COLO668 (cell line): ENCODE data around the gene SLC5A4.
"Not testable (repeated sequence)": the region's sequence is repeated elsewhere in the genome, so short reads cannot be mapped to it uniquely, and the experiment has no call there.

Source experiments
- DNase-seq: peaks from one replicate; lab custom pipeline; 2025; ENCODE audit not compliant: unreplicated experiment; lab: John Stamatoyannopoulos, UW

SLC5A4 gene

DNA sequence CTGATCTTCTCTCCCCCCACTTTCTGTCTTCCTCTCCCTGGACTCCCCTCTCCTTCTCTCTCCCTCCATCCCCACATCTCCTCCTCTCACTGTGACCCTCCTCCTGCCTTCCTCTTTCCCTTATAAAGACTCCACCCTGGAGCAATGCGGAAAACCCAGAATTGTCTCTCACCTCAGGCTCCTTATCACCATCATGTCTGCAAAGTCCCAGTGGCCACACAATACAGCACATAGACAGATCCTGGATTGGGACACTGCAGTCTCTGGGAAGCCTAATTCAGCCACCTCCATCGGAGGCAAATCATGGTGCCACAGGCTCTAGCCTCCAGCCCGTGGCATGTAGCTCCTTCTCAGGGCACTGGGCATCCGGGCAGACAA is 53.0 kb downstream of the SLC5A4 start:
- DNase-seq, result no peak

DNA sequence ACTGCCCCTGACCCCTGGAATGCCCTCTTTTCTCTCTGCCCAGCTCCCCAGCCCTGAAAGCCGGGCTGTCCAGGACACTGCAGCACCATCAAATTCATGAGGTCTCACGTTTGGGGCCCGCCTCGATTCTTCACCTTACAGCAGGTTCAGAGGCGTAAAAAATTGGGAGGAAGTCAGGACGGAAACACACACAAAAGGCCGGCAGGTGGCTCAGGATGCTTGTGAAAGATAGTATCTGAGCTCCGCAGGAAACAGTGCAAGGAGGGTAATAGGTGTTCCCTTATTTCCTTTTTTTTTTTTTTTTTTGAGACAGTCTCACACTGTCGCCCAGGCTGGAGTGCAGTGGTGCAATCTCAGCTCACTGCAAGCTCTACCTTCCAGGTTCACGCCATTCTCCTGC is 54.4 kb downstream of the SLC5A4 start:
- no peak for DNase-seq

GRCh38 chr22:32199961-32200360 is 55.2 kb downstream of the SLC5A4 start:
- no peak for DNase-seq

GRCh38 chr22:32199341-32199740 is 55.8 kb downstream of the SLC5A4 start:
- DNase-seq, result no peak

DNA sequence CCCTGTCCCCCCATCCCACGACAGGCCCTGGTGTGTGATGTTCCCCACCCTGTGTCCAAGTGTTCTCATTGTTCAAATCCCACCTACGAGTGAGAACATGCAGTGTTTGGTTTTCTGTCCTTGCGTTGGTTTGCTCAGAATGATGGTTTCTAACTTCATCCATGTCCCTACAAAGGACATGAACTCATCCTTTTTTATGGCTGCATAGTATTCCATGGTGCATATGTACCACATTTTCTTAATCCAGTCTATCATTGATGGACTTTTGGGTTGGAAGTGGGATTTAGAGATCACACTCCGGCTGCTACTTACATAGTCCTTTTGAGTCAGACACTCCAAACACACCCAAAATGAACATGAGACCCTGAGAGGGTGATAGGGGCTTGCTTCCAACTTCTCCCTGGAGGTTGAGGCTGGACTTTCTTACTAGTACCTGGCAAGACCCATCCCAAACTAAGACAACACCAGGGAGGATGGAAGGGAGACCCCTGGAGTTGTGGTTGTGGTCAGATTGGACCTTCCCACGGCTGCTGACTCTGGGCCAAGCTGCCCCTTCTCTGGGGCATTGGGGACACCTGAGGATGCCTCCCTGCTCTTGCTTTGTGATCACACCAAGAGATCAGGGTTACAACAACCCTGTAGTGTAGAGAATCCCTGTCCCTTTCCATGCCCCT is 57.5 kb downstream of the SLC5A4 start:
- not testable (repeated sequence) for DNase-seq

- not testable (repeated sequence) for DNase-seq
Observed at GRCh38 chr22:32195900-32196299, 59.2 kb downstream of the SLC5A4 start.

DNA sequence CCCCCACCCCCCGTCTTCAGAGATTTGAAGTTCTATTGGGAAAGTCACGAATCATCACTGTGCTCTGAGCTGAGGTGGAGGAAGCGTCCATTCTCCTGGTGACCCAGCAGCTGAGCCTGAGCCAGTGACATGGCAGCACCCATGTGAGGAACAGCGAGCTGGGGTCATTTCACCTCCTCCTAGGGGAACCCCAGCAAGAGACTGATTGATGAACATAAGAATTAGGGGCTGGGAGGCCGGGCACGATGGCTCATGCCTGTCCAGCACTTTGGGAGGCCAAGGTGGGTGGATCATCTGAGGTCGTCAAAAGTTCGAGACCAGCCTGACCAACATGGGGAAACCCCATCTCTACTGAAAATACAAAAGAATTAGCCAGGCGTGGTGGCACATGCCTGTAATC is 61.8 kb downstream of the SLC5A4 start:
- DNase-seq, result not testable (repeated sequence)

GRCh38 chr22:32191021-32191420 is 64.1 kb downstream of the SLC5A4 start:
- DNase-seq, result not testable (repeated sequence)

GRCh38 chr22:32185821-32186220 is 69.3 kb downstream of the SLC5A4 start:
- peak; percentile 39 for DNase-seq

- no peak for DNase-seq
Observed at GRCh38 chr22:32183625-32184024, 71.5 kb downstream of the SLC5A4 start.

GRCh38 chr22:32181043-32181442 is 74.1 kb downstream of the SLC5A4 start:
- DNase-seq, result no peak

DNA sequence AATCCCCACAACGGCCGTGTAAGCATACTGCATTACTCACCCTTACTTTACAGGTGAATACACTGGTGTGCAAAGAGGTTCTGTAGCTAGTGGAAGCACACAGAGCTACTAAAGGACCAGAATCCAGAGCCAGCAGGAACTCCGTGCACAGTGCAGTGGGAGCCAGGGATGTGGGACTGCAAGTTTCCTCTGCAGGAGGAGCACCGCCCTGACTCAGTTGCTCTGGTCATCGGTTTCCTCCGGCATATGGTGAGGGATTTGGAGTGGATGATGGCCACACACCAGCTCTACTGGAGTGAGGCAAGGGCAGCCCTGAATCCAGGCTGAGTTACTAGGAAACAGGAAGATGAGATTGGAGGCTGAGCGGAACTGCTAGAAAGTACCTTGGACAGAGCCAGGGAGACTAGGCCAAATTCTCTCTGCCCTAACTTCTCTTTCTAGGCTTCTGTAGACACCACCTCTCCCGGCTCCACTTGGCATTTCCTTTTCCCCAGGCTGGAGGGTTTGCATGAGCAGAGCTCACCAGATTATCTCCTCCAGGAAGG is 77.9 kb downstream of the SLC5A4 start:
- DNase-seq, result no peak

DNA sequence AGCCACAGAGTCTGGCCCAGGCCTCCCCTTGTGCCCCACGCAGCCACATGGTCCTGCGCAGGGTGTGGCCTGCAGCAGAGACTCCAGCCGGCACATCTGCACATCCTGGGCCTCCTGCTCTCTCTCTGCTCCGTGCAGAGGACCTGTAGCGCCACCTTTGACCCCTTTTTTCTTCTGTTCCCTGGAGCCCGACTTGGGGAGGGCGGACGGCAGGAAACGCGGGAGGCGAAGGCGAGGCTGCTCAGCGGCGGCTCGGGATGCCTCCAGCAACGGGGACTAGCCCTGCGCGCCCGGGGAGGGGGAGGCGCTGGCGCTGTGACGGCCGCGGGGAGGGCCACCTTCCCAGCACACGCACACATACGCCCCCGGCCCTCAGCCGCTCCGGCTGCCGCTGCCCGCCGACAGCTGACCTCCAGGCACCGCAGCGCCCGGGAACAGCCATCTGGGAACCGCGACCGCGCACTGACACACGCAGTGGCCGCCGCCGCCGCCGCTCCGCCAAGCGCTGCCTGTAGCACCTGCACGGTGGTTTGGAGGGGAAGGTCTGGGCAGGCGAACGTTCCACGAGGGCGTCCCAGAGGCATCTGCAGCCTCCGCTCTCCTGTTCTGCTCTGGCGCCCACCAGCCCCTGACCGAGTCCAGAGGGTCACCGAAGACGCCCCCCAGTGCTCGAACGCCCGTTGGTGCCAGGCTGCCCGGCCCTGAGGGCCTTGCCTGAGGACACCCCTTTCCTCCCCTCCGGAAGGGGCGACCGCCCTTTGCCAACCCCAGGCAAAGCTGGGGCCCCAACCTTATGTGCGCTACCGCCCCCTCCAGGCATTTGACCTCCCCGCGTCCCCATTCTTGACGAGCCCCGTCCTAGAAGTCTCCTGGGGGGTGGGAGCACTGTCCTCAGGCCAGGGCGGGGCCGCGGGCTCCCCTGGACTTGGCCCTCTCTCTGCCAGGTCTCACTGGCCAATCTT is 79.2 kb downstream of the SLC5A4 start:
- peak; percentile 46 for DNase-seq

DNA sequence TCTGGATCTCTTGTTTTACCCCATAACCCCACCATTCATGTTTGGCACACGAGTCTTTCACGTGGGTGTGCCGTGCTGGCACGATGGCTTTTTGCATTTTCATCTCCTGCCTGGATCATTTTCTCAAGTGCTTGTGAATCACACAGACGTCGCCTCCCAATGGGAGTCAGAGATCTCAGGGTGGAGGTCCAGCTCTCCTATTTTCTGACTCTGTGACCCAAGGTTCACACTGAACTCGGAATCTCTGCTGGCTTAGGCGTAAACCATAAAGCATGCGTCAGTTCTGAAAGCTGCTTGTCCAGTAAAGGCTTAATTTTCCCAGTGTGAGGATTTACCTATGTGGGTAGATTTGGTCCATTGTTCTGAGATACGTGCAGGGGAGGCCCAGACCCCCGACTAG is 80.0 kb downstream of the SLC5A4 start:
- no peak for DNase-seq
